SU-DHL-6 (cell line): ENCODE measurements around the gene DDN.

Experiments used
- H2AFZ ChIP-seq: fragments of 200-600 bp; sonication (generic); 2 replicates; pipeline ENCODE4 v1.6.1; 2014; ENCODE audit warnings: low read depth, mild to moderate bottlenecking, moderate library complexity, mixed read lengths, antibody characterized with exemption, low read length; ENCODE audit not compliant: severe bottlenecking
- H3F3A ChIP-seq: fragments of 200-600 bp; shearing (Covaris generic); 2 replicates; pipeline ENCODE4 v1.6.0; 2016; ENCODE audit warnings: antibody characterized with exemption, mild to moderate bottlenecking; ENCODE audit not compliant: insufficient read depth
- H3K27ac ChIP-seq: fragments of 200-600 bp; sonication (generic); 2 replicates; pipeline ENCODE4 v1.5.1; 2016; ENCODE audit warnings: low read depth, mild to moderate bottlenecking, low read length, moderate library complexity, mixed read lengths
- H3K27me3 ChIP-seq: fragments of 200-600 bp; sonication (generic), shearing (Covaris generic); 2 replicates; pipeline ENCODE4 v1.6.0; 2014; ENCODE audit warnings: mild to moderate bottlenecking, low read length
- H3K36me3 ChIP-seq: fragments of 200-600 bp; sonication (generic); 2 replicates; pipeline ENCODE4 v1.6.1; 2014; ENCODE audit warnings: mild to moderate bottlenecking, low read length, mixed read lengths
- H3K4me2 ChIP-seq: fragments of 300-600, 200-600 bp; shearing (Covaris generic), sonication (generic); 2 replicates; pipeline ENCODE4 v1.6.0; 2014; ENCODE audit warnings: low read length, low read depth, mild to moderate bottlenecking; ENCODE audit not compliant: poor library complexity, severe bottlenecking
- H3K4me3 ChIP-seq: fragments of 200-600 bp; sonication (generic); 2 replicates; pipeline ENCODE4 v1.5.1; 2014; ENCODE audit warnings: antibody characterized with exemption, low read length, mild to moderate bottlenecking, mixed read lengths; ENCODE audit not compliant: insufficient read depth, poor library complexity, severe bottlenecking
- H3K79me2 ChIP-seq: fragments of 200-600 bp; sonication (generic); 2 replicates; pipeline ENCODE4 v1.6.1; 2014; ENCODE audit warnings: mild to moderate bottlenecking, low read length, moderate library complexity; ENCODE audit not compliant: insufficient read depth
- H3K9ac ChIP-seq: fragments of 200-600 bp; sonication (generic); 2 replicates; pipeline ENCODE4 v1.7.0; 2014; ENCODE audit warnings: mild to moderate bottlenecking, low read length
- H3K9me2 ChIP-seq: fragments of 200-600 bp; sonication (generic); replicated peaks from 2 replicates; pipeline ENCODE4 v1.6.1; 2014; ENCODE audit warnings: low read length; ENCODE audit not compliant: insufficient read depth
- H3K9me3 ChIP-seq: fragments of 200-600 bp; sonication (generic); 2 replicates; pipeline ENCODE4 v1.6.1; 2014; ENCODE audit warnings: low read length, mixed read lengths; ENCODE audit not compliant: insufficient read depth
- H4K20me1 ChIP-seq: fragments of 200-600 bp; sonication (generic); 2 replicates; pipeline ENCODE4 v1.6.1; 2014; ENCODE audit warnings: low read depth, mild to moderate bottlenecking, antibody characterized with exemption, low read length, moderate library complexity, mixed read lengths
- CTCF ChIP-seq: fragments of 200-600 bp; sonication (generic); IDR thresholded peaks from one replicate; pipeline ENCODE4 v1.5.1; 2017; ENCODE audit warnings: antibody characterized with exemption, mild to moderate bottlenecking, low read length, moderate library complexity; ENCODE audit not compliant: insufficient read depth, poor library complexity, severe bottlenecking
- EZH2phosphoT487 ChIP-seq: fragments of 200-600 bp; sonication (generic), shearing (Covaris generic); conservative IDR thresholded peaks from 2 replicates; pipeline ENCODE4 v1.6.1; 2018; ENCODE audit warnings: mild to moderate bottlenecking, antibody characterized with exemption, low read length, moderate library complexity, mixed read lengths

Gene DDN

GRCh38 chr12:48999371-49000131 lies at the start of gene DDN:
Gene DDN, minus strand, starts transcription at chr12:48999375. Its CDS starts 88 bp downstream, at chr12:48999287.
- no peak for TF ChIP-seq CTCF
- TF ChIP-seq EZH2phosphoT487: no peak
- Histone ChIP-seq H3K79me2 (0 out of 2 replicates have a peak, but pooled peaks cover 12% of the 10 kb centered on the region), H3K36me3 (no peaks in the 10 kb centered on the region), H3K9ac (peak within 1 kb of the TSS; percentile 70), H3F3A (0 out of 2 replicates have a peak, but pooled peaks cover 4% of the 10 kb centered on the region), H4K20me1 (no peaks in the 10 kb centered on the region), H3K4me2 (peak within 1 kb of the TSS; percentile 84), H3K9me3 (no peaks in the 10 kb centered on the region), H2AFZ (peak within 1 kb of the TSS; percentile 39), H3K9me2 (no peaks in the 10 kb centered on the region), H3K4me3 (peak within 1 kb of the TSS; percentile 64), H3K27ac (peak within 1 kb of the TSS; percentile 10), H3K27me3 (no peaks in the 10 kb centered on the region)

DNA sequence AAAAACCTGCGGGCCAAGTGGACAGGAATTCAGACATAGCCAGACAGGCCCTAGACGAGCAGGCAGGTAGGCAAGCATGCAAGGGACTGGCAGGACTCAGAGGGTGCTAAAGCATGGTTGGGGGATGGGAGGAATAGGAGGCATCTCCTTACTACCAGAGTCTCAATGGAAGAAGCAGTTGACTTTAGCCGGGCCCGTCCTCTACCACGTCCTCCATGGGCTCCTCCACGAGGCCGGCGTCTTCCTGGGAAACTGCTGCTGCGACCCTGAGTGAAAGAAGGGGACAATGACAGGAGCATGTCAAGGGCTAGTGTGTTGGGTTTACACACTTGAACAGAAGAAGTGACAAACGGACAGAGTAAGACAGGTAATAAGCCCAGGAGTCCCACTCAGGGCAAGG lies 49.8 kb upstream of the DDN start:
- no peaks in the 10 kb centered on the region for H3K27me3 ChIP-seq
- H3K4me3 ChIP-seq: no peak overlapping the region
- H3K27ac ChIP-seq: no peak overlapping the region
- no peak overlapping the region for H2AFZ ChIP-seq
- no peaks in the 10 kb centered on the region for H3F3A ChIP-seq
- TF ChIP-seq EZH2phosphoT487 (no peak), CTCF (no peak)
- H3K9me2 ChIP-seq: no peaks in the 10 kb centered on the region
- H3K4me2 ChIP-seq: no peak overlapping the region
- no peaks in the 10 kb centered on the region; the same call in 1 of the 2 replicates for H3K36me3 ChIP-seq
- no peaks in the 10 kb centered on the region for H3K79me2 ChIP-seq
- no peaks in the 10 kb centered on the region for H3K9me3 ChIP-seq
- H3K9ac ChIP-seq: no peak overlapping the region
- no peaks in the 10 kb centered on the region for H4K20me1 ChIP-seq

GRCh38 chr12:49046129-49046895 lies 47.1 kb upstream of the DDN start:
- H3K4me3 ChIP-seq: no peak overlapping the region
- no peaks in the 10 kb centered on the region for H3F3A ChIP-seq
- H3K36me3 ChIP-seq: peaks cover 3% of the 10 kb centered on the region; the same call in 1 of the 2 replicates
- no peak overlapping the region for H3K9ac ChIP-seq
- no peak for TF ChIP-seq CTCF
- TF ChIP-seq EZH2phosphoT487: no peak
- H4K20me1 ChIP-seq: no peaks in the 10 kb centered on the region
- no peaks in the 10 kb centered on the region for H3K9me2 ChIP-seq
- H3K27me3 ChIP-seq: no peaks in the 10 kb centered on the region
- no peak overlapping the region for H2AFZ ChIP-seq
- H3K4me2 ChIP-seq: no peak overlapping the region
- H3K27ac ChIP-seq: no peak overlapping the region
- no peaks in the 10 kb centered on the region for H3K79me2 ChIP-seq
- H3K9me3 ChIP-seq: no peaks in the 10 kb centered on the region
